Measurements from ENCODE around the gene ZDHHC8. TPM values are rescaled to one million over a fixed set of nuclear protein-coding genes. Genes with fewer than 3 reads are reported as not detected.

Gene ZDHHC8
- total and polyA plus RNA-seq, 2 donors (not counting 1 experiment from before 2014, with no cell fraction given) = 94.4 to 96.9 TPM

DNA sequence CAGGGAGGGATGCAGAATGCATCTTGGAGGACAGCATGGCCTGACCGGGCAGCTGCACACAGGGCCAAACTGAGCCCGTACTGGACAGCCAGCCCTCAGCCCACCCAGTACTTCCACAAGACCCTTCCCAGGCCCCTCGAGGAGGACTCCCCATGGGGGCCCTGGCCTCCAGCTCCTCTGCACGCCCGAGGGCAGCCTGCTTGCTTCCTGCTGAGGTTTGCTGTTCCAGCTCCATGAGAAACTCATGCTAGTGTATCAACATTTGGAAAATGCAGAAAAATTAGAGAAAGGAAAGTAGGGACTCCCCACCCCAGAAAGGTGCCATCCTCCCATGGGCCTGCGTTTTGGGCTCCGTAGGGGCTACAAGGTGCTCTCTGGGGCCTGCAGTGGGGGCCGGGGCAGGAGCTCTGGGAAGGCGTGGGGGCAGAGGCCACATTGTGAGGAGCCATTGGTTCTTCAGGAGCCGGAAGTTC lies 40.6 kb downstream of the ZDHHC8 start:
- ATAC-seq (ENCODE audit: low read depth) = no peak
- Histone ChIP-seq H3K4me1 (ENCODE audit: control insufficient read depth in 2 of 2, insufficient read depth in 2 of 2, low read length in 2 of 2) (no peaks in the 10 kb centered on the region), H4K20me1 (ENCODE audit: control insufficient read depth, insufficient read depth, low read length, poor library complexity, severe bottlenecking) (no peaks in the 10 kb centered on the region), H3K27me3 (replicated peaks in 1 of 4; ENCODE audit: control extremely low read depth in 1 of 4, control insufficient read depth in 3 of 4, insufficient read depth in 4 of 4, low read length in 3 of 4) (no peaks in the 10 kb centered on the region), H3K79me2 (ENCODE audit: control insufficient read depth, insufficient read depth, low read length) (no peaks in the 10 kb centered on the region), H3K27ac (ENCODE audit: low read length in 2 of 2) (no peak overlapping the region), H3K36me3 (replicated peaks in 1 of 2; ENCODE audit: control extremely low read depth in 1 of 2, control insufficient read depth in 1 of 2, extremely low read depth in 1 of 2, insufficient read depth in 2 of 2, low read length in 1 of 2) (no peaks in the 10 kb centered on the region), H3K9me3 (ENCODE audit: control extremely low read depth in 1 of 3, control insufficient read depth in 2 of 3, insufficient read depth in 1 of 3, low read length in 2 of 3) (no peaks in the 10 kb centered on the region), H2AFZ (ENCODE audit: insufficient read depth, low read depth, low read length, poor library complexity, severe bottlenecking) (no peak overlapping the region), H3K4me2 (replicated peaks; ENCODE audit: low read depth, low read length, poor library complexity, severe bottlenecking) (no peak overlapping the region), H3K4me3 (ENCODE audit: control extremely low read depth in 1 of 5, extremely low read depth in 1 of 5, insufficient read depth in 1 of 5, low read depth in 2 of 5, low read length in 4 of 5) (no peak overlapping the region), H3K9ac (ENCODE audit: low read length) (no peak overlapping the region)
- peaks cover 3% of the 10 kb centered on the region for H3K27me3 Mint-ChIP-seq
- ChIA-PET CTCF (no interaction called here), POLR2A (no interaction called here)
- WGBS (ENCODE audit: insufficient coverage) = 90% methylated on average over 8 of the region's 10 CpGs
- no peaks in the 10 kb centered on the region for H3K9me3 Mint-ChIP-seq (ENCODE audit: insufficient read depth)
- H3K27ac Mint-ChIP-seq = no peak overlapping the region
- H3K4me1 Mint-ChIP-seq = no peaks in the 10 kb centered on the region
- no peak overlapping the region for H3K4me3 Mint-ChIP-seq
- intact Hi-C loops (cut with micrococcal nuclease) = no loop called here
- TF ChIP-seq, protein P1, sequence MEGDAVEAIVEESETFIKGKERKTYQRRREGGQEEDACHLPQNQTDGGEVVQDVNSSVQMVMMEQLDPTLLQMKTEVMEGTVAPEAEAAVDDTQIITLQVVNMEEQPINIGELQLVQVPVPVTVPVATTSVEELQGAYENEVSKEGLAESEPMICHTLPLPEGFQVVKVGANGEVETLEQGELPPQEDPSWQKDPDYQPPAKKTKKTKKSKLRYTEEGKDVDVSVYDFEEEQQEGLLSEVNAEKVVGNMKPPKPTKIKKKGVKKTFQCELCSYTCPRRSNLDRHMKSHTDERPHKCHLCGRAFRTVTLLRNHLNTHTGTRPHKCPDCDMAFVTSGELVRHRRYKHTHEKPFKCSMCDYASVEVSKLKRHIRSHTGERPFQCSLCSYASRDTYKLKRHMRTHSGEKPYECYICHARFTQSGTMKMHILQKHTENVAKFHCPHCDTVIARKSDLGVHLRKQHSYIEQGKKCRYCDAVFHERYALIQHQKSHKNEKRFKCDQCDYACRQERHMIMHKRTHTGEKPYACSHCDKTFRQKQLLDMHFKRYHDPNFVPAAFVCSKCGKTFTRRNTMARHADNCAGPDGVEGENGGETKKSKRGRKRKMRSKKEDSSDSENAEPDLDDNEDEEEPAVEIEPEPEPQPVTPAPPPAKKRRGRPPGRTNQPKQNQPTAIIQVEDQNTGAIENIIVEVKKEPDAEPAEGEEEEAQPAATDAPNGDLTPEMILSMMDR (IDR thresholded peaks at IDR 0.05) = no peak
- TF ChIP-seq EZH2 (IDR thresholded peaks at IDR 0.05; ENCODE audit: borderline replicate concordance, insufficient read depth, low read depth, low read length, poor library complexity, severe bottlenecking) = no peak
- DNase-seq = no peak

DNA sequence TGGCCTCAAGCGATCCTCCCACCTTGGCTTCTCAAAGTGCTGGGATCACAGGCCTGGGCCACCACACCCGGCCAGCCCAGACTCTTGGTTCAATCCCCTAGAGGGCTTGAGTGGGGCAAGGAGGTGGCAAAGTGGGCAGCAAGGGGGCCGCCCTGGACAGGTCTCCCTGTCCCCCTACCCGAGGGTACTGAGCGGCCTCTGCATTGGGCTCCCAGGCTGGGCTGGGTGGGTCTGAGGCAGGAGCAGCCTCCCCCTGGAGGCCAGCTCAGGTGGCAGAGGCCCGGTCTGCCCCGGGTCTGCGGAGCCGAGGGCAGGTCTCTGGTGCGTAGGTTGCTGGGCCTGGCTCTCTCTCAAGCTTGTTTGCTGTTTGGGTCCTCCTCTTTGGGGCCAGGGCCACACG lies 41.6 kb downstream of the ZDHHC8 start:
- no peak for ATAC-seq (ENCODE audit: low read depth)
- no peaks in the 10 kb centered on the region for H3K27me3 ChIP-seq (replicated peaks in 1 of 4; ENCODE audit: control extremely low read depth in 1 of 4, control insufficient read depth in 3 of 4, insufficient read depth in 4 of 4, low read length in 3 of 4)
- no peak overlapping the region for H3K4me3 ChIP-seq (ENCODE audit: control extremely low read depth in 1 of 5, extremely low read depth in 1 of 5, insufficient read depth in 1 of 5, low read depth in 2 of 5, low read length in 4 of 5)
- WGBS (ENCODE audit: insufficient coverage) = 95% methylated on average over 11 of the region's 11 CpGs
- H3K27ac Mint-ChIP-seq = no peak overlapping the region
- H3K4me1 ChIP-seq (ENCODE audit: control insufficient read depth in 2 of 2, insufficient read depth in 2 of 2, low read length in 2 of 2) = no peaks in the 10 kb centered on the region
- H3K4me1 Mint-ChIP-seq = no peaks in the 10 kb centered on the region
- DNase-seq = no peak
- POLR2A ChIA-PET = no interaction called here
- no peak overlapping the region for H3K9ac ChIP-seq (ENCODE audit: low read length)
- peaks cover 3% of the 10 kb centered on the region for H3K27me3 Mint-ChIP-seq
- H2AFZ ChIP-seq (ENCODE audit: insufficient read depth, low read depth, low read length, poor library complexity, severe bottlenecking) = no peak overlapping the region
- H4K20me1 ChIP-seq (ENCODE audit: control insufficient read depth, insufficient read depth, low read length, poor library complexity, severe bottlenecking) = no peaks in the 10 kb centered on the region
- no peak overlapping the region for H3K27ac ChIP-seq (ENCODE audit: low read length in 2 of 2)
- intact Hi-C loops (cut with micrococcal nuclease) = no loop called here
- CTCF ChIA-PET = no interaction called here
- TF ChIP-seq, protein P1 (IDR thresholded peaks at IDR 0.05) = no peak
- no peak for TF ChIP-seq EZH2 (IDR thresholded peaks at IDR 0.05; ENCODE audit: borderline replicate concordance, insufficient read depth, low read depth, low read length, poor library complexity, severe bottlenecking)
- H3K79me2 ChIP-seq (ENCODE audit: control insufficient read depth, insufficient read depth, low read length) = no peaks in the 10 kb centered on the region
- no peak overlapping the region for H3K4me3 Mint-ChIP-seq
- no peaks in the 10 kb centered on the region for H3K9me3 ChIP-seq (ENCODE audit: control extremely low read depth in 1 of 3, control insufficient read depth in 2 of 3, insufficient read depth in 1 of 3, low read length in 2 of 3)
- H3K36me3 ChIP-seq (replicated peaks in 1 of 2; ENCODE audit: control extremely low read depth in 1 of 2, control insufficient read depth in 1 of 2, extremely low read depth in 1 of 2, insufficient read depth in 2 of 2, low read length in 1 of 2) = no peaks in the 10 kb centered on the region
- no peak overlapping the region for H3K4me2 ChIP-seq (replicated peaks; ENCODE audit: low read depth, low read length, poor library complexity, severe bottlenecking)
- no peaks in the 10 kb centered on the region for H3K9me3 Mint-ChIP-seq (ENCODE audit: insufficient read depth)

All from B cell (primary cell).